GM15510 (cell line): ENCODE measurements around the gene SRPRB.

Experiments
- POLR2A ChIP-seq: IDR thresholded peaks from 3 replicates; pipeline ENCODE4 v1.6.1; 2011; ENCODE audit warnings: borderline replicate concordance; ENCODE audit not compliant: insufficient read length; ENCODE audit errors: extremely low read depth

The SRPRB gene

DNA sequence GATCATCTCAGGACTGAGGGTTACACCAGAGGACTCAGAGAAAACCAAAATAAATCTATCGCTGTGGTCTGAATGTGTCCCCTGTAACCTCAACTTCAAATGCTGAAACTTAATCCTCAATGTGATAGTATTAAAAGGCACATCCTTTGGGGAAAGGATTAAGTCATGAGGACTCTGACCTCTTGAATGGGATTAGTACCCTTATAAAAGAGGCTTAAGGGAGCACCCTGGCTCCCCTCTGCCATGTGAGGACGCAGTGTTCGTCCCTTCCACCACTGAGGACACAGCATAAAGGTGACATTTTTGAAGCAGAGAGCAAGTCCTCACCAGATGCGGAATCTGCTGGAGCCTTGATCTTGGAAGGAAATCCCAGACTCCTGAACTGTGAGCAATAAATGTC, 39.5 kb downstream of the SRPRB start:
- TF ChIP-seq POLR2A = no peak

DNA sequence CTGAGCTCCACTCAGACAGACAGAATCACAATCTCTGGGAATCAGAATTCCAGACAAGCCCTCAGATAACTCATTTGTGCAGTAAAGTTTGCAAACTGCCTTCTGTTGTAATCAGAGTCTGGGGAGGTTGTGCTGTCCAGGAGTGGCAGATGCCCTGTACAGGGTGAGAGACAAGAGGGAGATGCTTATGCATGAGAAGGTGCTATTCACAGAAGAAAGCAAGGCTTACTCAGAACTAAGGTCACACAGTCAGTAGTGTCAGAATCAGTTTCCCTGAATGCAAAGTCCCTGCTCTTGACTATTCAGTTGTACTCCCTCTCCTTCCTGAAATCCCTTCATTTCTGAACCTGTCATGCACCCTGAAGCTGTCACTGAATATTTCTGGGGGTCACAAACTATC, 43.7 kb downstream of the SRPRB start:
- TF ChIP-seq POLR2A = no peak

DNA sequence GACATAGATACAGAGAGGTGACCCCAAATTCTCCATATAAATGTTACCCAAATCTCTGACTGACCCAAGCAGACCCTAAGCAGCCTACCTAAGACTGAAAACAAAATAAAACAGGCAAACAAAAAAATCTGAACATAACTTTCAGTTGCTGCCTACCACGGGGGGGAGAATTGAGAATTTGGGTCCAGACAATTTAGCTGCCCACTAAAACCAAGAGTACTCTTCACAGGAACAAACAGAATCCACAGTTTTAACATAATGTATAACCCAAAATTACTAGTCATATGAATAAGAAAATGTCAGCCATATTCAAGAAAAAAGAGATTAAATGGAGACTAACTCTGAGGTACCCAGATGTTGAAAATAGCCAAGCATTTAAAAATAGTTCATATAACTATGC, 44.4 kb downstream of the SRPRB start:
- TF ChIP-seq POLR2A = no peak

DNA sequence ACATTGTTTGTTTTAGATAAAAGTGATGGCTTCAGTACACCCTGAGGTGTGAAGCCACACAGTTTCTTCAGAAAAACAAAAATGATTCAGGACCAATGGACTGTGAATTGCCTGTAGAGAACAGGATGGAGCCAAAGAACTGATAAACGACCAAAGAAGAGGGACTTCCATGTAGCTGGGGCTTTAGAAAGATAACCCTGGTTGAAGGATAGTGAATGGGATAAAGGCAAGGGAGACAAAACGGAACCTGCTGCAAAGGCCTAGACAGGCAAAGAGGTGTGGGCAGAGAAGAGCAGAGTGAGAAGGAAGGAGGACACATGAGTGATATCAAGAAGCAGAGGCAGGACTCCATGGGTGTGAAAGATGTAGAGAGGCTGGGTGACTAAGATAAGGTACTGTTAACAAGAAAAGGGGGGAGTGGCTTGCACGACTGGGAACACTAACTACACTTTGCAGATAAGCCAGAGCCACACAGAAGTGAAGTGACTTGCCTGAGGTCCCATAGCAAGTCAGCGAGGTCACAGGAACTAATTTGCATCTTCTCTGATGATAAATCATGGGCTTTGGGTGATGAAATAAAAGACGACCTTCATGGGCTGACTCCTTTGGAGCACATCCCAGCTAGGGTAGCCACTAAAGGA, 45.8 kb downstream of the SRPRB start:
- TF ChIP-seq POLR2A = no peak

DNA sequence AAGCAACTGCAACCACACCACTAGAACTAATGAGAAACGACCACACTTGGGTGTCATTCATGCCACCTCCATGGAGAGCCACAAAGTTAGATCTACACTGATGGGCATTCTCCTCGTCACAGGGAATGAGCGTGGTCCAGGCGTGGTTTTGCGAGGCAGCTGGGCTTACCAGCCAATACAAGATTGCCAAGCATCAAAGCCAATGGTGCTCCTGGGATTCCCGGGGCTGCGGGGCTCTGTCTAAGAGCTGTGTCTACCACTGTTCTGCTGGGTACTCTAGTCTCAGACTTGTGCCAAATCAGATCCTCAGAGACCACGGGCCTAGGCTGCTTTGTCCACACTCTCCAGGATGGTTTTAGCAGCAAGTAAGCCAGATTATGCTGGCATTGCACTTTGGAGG, 46.3 kb downstream of the SRPRB start:
- TF ChIP-seq POLR2A = no peak

DNA sequence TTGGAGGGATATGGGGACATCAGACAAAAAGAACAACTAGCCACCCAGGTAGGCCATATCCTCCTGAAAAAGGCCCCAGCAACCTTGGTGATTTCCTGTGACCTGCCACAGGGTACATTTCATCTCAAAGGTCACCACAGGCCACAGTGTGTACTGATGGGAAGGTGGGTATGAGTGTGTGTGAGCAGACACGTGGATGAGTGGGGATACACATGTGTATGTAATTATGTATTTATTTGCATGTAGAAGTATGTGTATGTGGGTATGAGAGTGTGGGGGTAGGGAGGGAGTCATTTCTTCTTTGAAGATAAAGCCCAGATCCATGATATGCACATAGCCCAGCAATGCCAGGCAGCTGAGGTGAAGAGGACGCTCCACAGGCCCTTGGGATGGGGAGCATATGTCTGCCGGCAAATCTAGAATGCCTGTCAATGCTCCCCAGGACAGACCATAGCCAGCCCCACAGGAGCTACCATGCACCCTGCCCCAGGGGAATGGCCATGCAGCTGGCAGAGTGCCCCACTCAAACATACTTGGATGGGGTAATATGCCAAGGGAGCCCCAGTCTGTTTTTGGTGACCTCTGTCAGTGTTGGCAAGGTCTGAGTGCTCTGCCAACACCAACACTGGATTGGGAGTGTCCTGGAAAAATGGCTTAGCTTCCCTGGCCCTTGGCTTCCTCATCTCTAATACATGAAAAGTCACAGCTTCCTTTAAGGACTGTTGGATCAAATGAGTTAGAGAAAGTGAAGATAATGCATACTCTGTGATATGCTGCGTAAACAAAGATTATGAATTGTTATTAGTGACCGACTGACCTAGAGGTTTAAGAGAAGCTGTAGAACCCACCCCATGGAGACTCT, 47.7 kb downstream of the SRPRB start:
- no peak for TF ChIP-seq POLR2A

DNA sequence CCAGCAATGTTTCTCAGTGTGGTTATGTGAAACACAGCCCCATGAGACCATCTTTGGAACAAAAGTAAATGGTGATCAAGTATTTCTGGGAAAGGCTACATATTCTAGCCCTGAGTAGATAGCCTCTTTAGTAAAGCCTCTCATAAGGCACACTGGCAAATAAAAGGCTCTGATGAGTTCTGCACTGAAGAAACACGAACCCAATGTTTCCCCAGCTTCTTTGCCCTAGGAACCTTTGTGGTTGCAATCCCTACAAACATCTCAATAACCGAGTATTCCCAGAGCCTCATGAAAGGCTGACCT, 48.3 kb downstream of the SRPRB start:
- TF ChIP-seq POLR2A = no peak

DNA sequence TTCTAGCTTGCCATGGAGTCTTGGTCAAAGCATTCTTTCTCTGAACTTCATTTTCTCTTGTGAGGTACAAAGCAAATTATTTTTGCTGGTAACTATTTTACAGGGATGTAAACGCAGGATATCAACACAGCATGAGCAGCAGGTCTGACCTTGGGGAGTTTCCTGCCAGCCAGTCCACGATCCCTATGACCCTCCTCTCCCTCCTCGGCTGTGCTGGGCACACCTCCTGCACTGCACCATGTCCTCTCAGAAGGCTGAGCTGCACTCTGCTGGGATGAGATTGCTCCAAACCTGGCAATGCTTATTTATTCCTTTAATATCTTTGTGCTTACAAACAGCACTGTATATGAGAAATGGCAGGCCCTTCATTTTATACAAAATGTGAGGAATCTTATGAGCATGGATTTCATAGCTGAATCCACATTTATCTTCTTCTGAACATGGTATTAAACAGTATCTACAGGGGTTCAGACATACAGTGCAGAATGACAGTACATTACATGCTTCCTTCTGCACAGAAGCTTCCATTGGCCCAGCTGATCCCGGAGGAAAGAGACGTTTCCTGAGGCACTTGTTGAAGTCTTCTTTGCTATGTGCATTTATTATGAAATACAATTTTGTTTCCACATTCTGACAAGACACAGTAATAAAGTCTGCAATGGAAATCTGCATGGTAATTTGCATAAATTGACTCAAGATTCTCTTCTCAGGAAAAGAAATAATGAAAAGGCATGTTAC, 48.8 kb downstream of the SRPRB start:
- TF ChIP-seq POLR2A = no peak

DNA sequence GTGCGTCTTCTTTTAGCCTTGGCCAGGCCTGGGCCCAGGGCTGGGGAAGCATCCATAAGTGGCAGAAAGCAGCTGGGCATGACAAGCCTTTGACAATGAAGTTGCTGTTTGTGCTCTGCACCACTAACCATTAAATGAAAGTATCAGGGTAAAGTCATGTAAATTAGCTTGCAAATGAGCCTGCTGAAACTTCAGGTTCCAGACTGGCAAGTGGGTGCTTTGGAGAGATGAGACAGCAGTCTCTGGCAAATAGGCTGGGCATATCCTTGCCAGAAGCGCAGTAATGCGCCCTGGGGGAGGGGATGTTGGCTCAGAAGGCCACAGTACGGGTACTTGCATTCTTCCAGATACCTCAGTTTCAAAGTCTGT, 49.4 kb downstream of the SRPRB start:
- no peak for TF ChIP-seq POLR2A

DNA sequence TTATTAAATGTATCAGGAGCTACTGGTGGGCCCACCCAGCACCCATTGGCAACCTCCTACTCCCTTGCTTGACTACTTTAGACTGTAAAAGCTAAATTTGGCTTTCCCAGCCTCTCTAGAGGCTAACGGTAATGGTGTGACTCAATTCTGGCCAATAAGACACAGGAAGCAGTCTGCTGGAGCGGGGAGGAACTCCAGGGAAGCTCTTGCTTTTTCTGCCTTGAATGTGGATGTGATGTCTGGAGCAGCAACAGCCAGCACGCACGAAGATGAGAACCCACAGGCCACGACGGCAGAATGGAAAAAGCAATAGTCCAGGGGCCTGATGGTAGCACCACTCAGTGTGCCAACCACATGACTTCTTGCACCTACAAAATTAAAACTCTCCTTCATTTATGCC, 50.2 kb downstream of the SRPRB start:
- TF ChIP-seq POLR2A = no peak

DNA sequence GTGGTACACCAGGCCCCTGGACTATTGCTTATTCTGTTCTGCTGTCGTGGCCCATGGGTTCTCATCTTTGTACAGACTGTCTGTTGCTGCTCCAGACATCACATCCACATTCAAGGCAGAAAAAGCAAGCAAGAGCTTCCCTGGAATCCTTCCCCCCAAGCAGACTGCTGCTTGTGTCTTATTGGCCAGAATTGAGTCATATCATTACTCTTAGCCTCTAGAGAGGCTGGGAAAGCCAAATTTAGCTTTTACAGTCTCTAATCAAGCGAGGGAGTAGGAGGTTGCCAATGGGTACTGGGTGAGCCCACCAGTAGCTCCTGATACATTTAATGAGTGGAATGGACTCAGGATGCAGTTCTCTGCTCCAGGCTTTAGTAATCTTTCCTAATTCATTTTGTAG, 50.7 kb downstream of the SRPRB start:
- no peak for TF ChIP-seq POLR2A

DNA sequence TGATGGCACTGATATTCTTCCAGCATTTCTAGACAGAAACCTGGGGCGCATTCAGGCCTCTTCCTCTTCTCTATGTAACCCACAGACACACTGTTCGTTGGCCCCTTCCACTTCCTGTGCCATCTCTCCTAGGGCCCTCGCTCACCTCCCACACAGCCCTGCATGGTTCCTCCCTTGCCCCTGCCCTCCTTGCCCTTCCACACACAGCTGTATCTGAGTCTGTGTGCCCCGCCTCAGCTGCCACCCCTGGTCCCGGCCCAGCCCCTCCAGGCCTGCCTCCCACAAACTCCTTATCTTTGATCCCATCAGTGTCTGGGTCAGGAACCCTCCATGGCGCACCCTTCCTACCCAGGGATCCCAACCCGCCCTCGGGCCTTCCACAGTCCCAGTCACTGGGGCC, 52.2 kb downstream of the SRPRB start:
- no peak for TF ChIP-seq POLR2A

DNA sequence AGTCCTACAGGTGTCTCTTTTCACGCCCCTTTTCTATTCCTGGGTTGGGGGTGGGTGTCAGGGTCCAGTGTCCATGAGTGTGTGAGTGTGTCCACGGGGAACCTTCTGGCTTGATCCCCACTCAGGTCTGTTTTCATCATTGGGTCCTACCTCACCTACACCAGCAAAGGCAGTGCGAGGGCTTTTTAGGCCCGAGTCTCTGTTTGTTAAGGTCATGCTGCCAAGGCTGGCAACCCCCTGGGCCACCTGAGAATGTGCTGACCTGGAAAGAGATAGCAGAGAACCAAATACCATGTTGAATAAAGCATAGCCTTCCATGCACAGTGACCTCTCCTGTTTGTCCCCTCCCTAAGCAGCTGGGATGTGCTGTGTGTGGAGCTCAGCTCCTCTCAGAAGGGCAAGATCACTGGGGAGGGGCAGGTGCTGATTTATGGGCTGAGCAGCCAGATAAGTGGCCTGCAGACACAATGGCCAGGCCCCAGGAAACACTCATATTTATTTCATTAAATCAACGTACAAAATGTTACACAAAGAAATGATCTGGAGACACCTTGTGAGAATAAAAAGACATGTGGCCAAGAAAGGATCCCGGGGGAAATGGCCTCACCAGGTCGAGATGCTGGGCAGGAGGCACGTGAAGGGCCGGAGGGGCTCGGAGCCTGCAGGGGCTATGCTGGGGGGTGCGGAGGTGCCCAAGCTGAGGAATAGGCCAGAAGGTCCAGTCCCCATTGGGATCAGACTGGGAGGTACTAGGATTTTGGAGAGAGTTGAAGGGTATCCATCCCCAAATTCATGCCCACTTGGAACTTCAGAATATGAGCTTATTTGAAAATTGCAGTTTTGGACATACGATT, 54.0 kb downstream of the SRPRB start:
- TF ChIP-seq POLR2A = no peak

DNA sequence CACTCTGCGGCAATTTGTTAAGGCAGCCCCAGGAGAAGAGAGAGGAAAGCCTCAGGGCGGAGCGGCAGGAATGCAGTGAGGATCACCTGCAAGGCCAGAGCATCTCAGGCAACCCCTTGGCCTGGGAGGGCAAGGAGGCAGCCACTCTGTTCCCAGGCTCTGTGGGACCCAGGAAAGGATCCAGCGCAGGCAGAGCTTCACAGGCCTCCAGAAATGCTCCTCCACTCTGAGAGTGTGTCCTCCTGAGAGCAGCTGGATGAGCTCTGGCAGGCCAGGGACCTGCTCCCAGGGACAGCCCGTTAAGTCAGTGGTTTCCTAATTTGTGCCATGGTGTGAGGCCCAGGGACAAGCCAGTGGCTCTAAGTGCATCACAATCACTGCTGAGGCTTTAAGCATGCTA, 54.9 kb downstream of the SRPRB start:
- no peak for TF ChIP-seq POLR2A

DNA sequence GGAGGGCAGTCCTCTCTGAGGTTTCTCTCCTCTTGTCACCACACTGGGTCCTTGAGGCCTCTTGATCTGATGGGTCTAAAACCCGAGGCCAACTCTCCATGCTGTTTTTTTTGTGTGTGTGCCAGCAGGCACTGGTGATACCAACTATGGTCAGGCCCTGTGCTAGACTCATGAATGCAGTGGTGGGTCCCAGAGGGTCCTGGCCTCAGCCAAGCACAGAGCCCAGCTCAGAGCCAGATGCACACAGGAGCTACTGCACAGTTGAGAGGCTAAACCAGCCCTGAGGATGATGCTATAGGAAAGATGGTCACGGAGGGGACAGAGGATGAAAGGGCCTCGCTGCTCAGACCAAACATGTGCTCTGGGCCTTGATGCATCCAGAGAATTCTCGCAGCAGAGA, 56.5 kb downstream of the SRPRB start:
- TF ChIP-seq POLR2A = no peak
